H9 (cell line): ENCODE measurements around the gene TNP2. TPM values are rescaled to one million over a fixed set of nuclear protein-coding genes. Genes with fewer than 3 reads are reported as not detected.

Source experiments
- DNase-seq: peaks from one replicate; pipeline ENCODE4 v3.0.0-alpha.2; 2017
- H2AFZ ChIP-seq: one replicate; pipeline ENCODE4 v1.6.1; 2013; ENCODE audit warnings: mild to moderate bottlenecking, low read length, control low read depth, moderate library complexity
- H2AK5ac ChIP-seq: 2 replicates; pipeline ENCODE4 v1.6.1; 2013; ENCODE audit warnings: low read length, control low read depth, mixed read lengths; ENCODE audit not compliant: insufficient read length
- H2BK120ac ChIP-seq: one replicate; pipeline ENCODE4 v1.6.1; 2013; ENCODE audit warnings: low read depth, mild to moderate bottlenecking, low read length, control low read depth, inconsistent platforms; ENCODE audit not compliant: poor library complexity, severe bottlenecking
- H2BK12ac ChIP-seq: 2 replicates; pipeline ENCODE4 v1.6.1; 2013; ENCODE audit warnings: low read length, control low read depth, mixed read lengths, low read depth; ENCODE audit not compliant: insufficient read length
- H2BK15ac ChIP-seq: 2 replicates; pipeline ENCODE4 v1.6.1; 2013; ENCODE audit warnings: low read depth, low read length, control low read depth
- H2BK20ac ChIP-seq: one replicate; pipeline ENCODE4 v1.6.1; 2013; ENCODE audit warnings: low read depth, mild to moderate bottlenecking, low read length, control low read depth, inconsistent platforms; ENCODE audit not compliant: poor library complexity, severe bottlenecking
- H2BK5ac ChIP-seq: 2 replicates; pipeline ENCODE4 v1.6.1; 2013; ENCODE audit warnings: low read length, control low read depth, mixed read lengths; ENCODE audit not compliant: insufficient read length
- H3K14ac ChIP-seq: 2 replicates; pipeline ENCODE4 v1.6.1; 2013; ENCODE audit warnings: low read length, control low read depth; ENCODE audit not compliant: insufficient read depth
- H3K18ac ChIP-seq: 2 replicates; pipeline ENCODE4 v1.6.1; 2013; ENCODE audit warnings: low read depth, mild to moderate bottlenecking, mixed read lengths, low read length, control low read depth; ENCODE audit not compliant: insufficient read length
- H3K23ac ChIP-seq: 2 replicates; pipeline ENCODE4 v1.6.1; 2013; ENCODE audit warnings: low read length, control low read depth, mixed read lengths, low read depth; ENCODE audit not compliant: insufficient read length
- H3K23me2 ChIP-seq: 2 replicates; pipeline ENCODE4 v1.6.1; 2013; ENCODE audit warnings: low read depth, mild to moderate bottlenecking, mixed read lengths, low read length, control low read depth; ENCODE audit not compliant: insufficient read length, poor library complexity, severe bottlenecking
- H3K27ac ChIP-seq: 2 replicates; pipeline ENCODE4 v1.5.1; 2013; ENCODE audit warnings: low read length, control low read depth, mixed read lengths, low read depth; ENCODE audit not compliant: insufficient read length
- H3K27me3 ChIP-seq: 2 replicates; pipeline ENCODE4 v1.6.1; 2013; ENCODE audit warnings: low read length, control low read depth, inconsistent platforms; ENCODE audit not compliant: insufficient read depth
- H3K4ac ChIP-seq: 2 replicates; pipeline ENCODE4 v1.6.1; 2013; ENCODE audit warnings: low read depth, mild to moderate bottlenecking, control low read depth, inconsistent platforms, low read length, moderate library complexity
- H3K4me1 ChIP-seq: 2 replicates; pipeline ENCODE4 v1.6.1; 2013; ENCODE audit warnings: low read length, control low read depth, inconsistent platforms; ENCODE audit not compliant: insufficient read depth
- H3K4me2 ChIP-seq: 2 replicates; pipeline ENCODE4 v1.6.1; 2013; ENCODE audit warnings: low read length, control low read depth, mixed read lengths; ENCODE audit not compliant: insufficient read length, insufficient read depth
- H3K56ac ChIP-seq: 2 replicates; pipeline ENCODE4 v1.6.1; 2013; ENCODE audit warnings: low read depth, mild to moderate bottlenecking, mixed read lengths, low read length, control low read depth; ENCODE audit not compliant: insufficient read length
- H3K79me1 ChIP-seq: 2 replicates; pipeline ENCODE4 v1.6.1; 2013; ENCODE audit warnings: low read depth, mild to moderate bottlenecking, moderate library complexity, low read length, control low read depth, inconsistent platforms; ENCODE audit not compliant: insufficient read depth, poor library complexity, severe bottlenecking
- H3K79me2 ChIP-seq: 2 replicates; pipeline ENCODE4 v1.6.1; 2013; ENCODE audit warnings: low read length, control low read depth, inconsistent platforms; ENCODE audit not compliant: insufficient read depth
- H3K9ac ChIP-seq: 2 replicates; pipeline ENCODE4 v1.6.1; 2013; ENCODE audit warnings: low read length, control low read depth, mixed read lengths; ENCODE audit not compliant: insufficient read length; ENCODE audit errors: extremely low read depth
- H3K9me3 ChIP-seq: one replicate; pipeline ENCODE4 v1.6.1; 2013; ENCODE audit warnings: low read depth, low read length, inconsistent platforms; ENCODE audit not compliant: control insufficient read depth
- H3T11ph ChIP-seq: one replicate; pipeline ENCODE4 v1.6.1; 2013; ENCODE audit warnings: mild to moderate bottlenecking, low read length, control low read depth, inconsistent platforms
- H4K20me1 ChIP-seq: one replicate; pipeline ENCODE4 v1.6.1; 2013; ENCODE audit not compliant: control insufficient read depth, insufficient read length, insufficient read depth
- H4K5ac ChIP-seq: 2 replicates; pipeline ENCODE4 v1.6.1; 2013; ENCODE audit warnings: low read depth, mild to moderate bottlenecking, mixed read lengths, low read length, control low read depth; ENCODE audit not compliant: insufficient read length
- H4K8ac ChIP-seq: replicated peaks from 2 replicates; pipeline ENCODE4 v1.6.1; 2013; ENCODE audit warnings: low read length, control low read depth, mixed read lengths, low read depth; ENCODE audit not compliant: insufficient read length
- H4K91ac ChIP-seq: 2 replicates; pipeline ENCODE4 v1.6.1; 2013; ENCODE audit warnings: low read depth, mild to moderate bottlenecking, moderate library complexity, mixed read lengths, low read length, control low read depth; ENCODE audit not compliant: insufficient read length
- H3K27ac Mint-ChIP-seq, 3 experiments: 2 replicates in 2 of 3; 3 replicates in 1 of 3; pipeline ENCODE4 v1.8.0; 2020 to 2021; ENCODE audit warnings: mixed read lengths in 3 of 3, mild to moderate bottlenecking in 1 of 3, moderate library complexity in 1 of 3
- H3K27me3 Mint-ChIP-seq: 2 replicates; pipeline ENCODE4 v1.8.0; 2021; ENCODE audit warnings: low read depth, mild to moderate bottlenecking, moderate library complexity, mixed read lengths
- H3K36me3 Mint-ChIP-seq, 3 experiments: 2 replicates in 2 of 3; 3 replicates in 1 of 3; pipeline ENCODE4 v1.8.0; 2020 to 2021; ENCODE audit warnings: low read depth in 3 of 3, mixed read lengths in 3 of 3; ENCODE audit not compliant: insufficient read depth in 1 of 3
- H3K4me1 Mint-ChIP-seq, 2 experiments: 2 replicates each; pipeline ENCODE4 v1.8.0; 2020; ENCODE audit warnings: mixed read lengths in 2 of 2
- H3K4me3 Mint-ChIP-seq, 2 experiments: 2 replicates in 1 of 2; 3 replicates in 1 of 2; pipeline ENCODE4 v1.8.0; 2020 to 2021; ENCODE audit warnings: mild to moderate bottlenecking in 2 of 2, mixed read lengths in 2 of 2, moderate library complexity in 1 of 2
- H3K9me3 Mint-ChIP-seq, 2 experiments: 2 replicates in 1 of 2; 3 replicates in 1 of 2; pipeline ENCODE4 v1.8.0; 2020; ENCODE audit warnings: mild to moderate bottlenecking in 2 of 2, mixed read lengths in 2 of 2, moderate library complexity in 1 of 2
- CTCF ChIP-seq: fragments of 200-600 bp; sonication (generic); conservative IDR thresholded peaks from 3 replicates; pipeline ENCODE4 v1.8.0; 2021; ENCODE audit warnings: antibody characterized with exemption, mild to moderate bottlenecking
- WGBS: extraction: QIAGEN DNeasy Blood & Tissue Kit; methylation state at CpG from one replicate; pipeline ENCODE4 v1.1.7; 2013; ENCODE audit warnings: missing lambda C conversion rate, low lambda C conversion rate, mixed read lengths; ENCODE audit not compliant: insufficient read length; ENCODE audit errors: extremely low coverage; 5-methylcytosine and 5-hydroxymethylcytosine counted together
- total RNA-seq: library from RNA; stranded (reverse); gene quantifications from 2 replicates; pipeline ENCODE4 v1.2.1, GENCODE V29; 2021

The TNP2 gene
- total RNA-seq, 1 experiment from 2014 or later: not detected

DNA sequence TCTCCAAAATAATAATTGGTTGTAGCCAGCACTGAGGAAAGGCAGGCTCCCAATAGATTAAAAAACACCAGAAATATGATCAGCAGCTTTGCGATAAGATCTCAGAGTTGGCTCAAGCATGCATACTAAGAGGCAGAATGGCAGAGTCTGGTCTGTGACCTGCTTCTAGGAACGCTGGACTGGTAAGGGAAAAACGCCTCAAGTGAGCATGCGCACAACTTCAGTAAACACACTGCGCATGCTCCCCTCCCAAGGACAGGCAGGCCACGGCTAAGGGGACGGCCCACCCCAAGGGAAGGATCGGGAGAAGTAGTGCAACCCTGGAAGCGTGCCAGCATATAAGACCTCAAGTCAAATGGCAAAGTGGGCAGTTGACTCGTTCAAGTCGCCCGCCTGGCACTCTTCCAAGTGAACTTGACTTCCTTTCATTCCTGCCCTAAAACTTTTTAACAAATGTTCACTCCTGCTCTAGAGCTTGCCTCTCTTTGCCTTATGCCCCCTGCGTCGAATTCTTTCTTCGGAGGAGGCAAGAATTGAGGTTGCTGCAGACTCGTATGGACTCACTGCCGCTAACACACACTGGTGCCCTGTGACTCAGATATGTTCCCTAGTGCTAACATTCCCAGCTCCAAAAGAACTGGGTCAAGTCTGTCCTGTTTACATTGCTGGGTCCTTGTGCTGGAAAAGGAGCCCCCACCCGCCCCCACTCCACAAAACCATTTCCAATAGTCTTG is 34.4 kb upstream of the TNP2 start:
- Mint-ChIP-seq H3K27ac (0 out of 7 replicates have a peak overlapping the region, but pooled peaks of 1 of the 3 experiments have one; percentile 29), H3K9me3 (no peaks in the 10 kb centered on the region; a peak in 1 of 5 replicates), H3K36me3 (peaks cover 0 to 1% (median 0%) of the 10 kb centered on the region in 3 experiments; a peak in 1 of 7 replicates), H3K4me3 (no peak overlapping the region), H3K27me3 (no peaks in the 10 kb centered on the region; the same call in 1 of the 2 replicates), H3K4me1 (peaks cover 4 to 8% of the 10 kb centered on the region in 2 experiments)
- Histone ChIP-seq H3K79me1 (no peaks in the 10 kb centered on the region), H2BK20ac (no peak overlapping the region), H3K4me2 (no peak overlapping the region), H3K27me3 (no peaks in the 10 kb centered on the region), H3K27ac (no peak overlapping the region), H4K5ac (no peak overlapping the region), H2AK5ac (no peak overlapping the region), H3K9me3 (no peaks in the 10 kb centered on the region), H4K8ac (no peak overlapping the region), H3K23ac (no peak overlapping the region), H2BK12ac (no peak overlapping the region), H4K20me1 (no peaks in the 10 kb centered on the region), H3K79me2 (0 out of 2 replicates have a peak, but pooled peaks cover 2% of the 10 kb centered on the region), H4K91ac (no peak overlapping the region), H2BK5ac (no peak overlapping the region), H3K23me2 (no peaks in the 10 kb centered on the region), H3K14ac (no peak overlapping the region), H3K56ac (no peak overlapping the region), H2BK120ac (no peak overlapping the region), H3K4me1 (no peaks in the 10 kb centered on the region), H2BK15ac (no peak overlapping the region), H2AFZ (no peak overlapping the region), H3T11ph (no peak overlapping the region), H3K18ac (no peak overlapping the region), H3K9ac (no peak overlapping the region), H3K4ac (no peak overlapping the region)
- no peak for DNase-seq
- WGBS: no CpG with 5 or more reads among the region's 18 CpGs
- TF ChIP-seq CTCF: no peak
